ENCODE measurements around the gene ENG.

Gene ENG

GRCh38 chr9:127869310-127870152, 15.1 kb upstream of the ENG start:
- no peak overlapping the region for H3K4me3 ChIP-seq (ENCODE audit: low read depth, low read length)
- peak; percentile 18 for DNase-seq (ENCODE audit: low read depth)
- peak; percentile 87 for TF ChIP-seq CTCF (IDR thresholded peaks at IDR 0.05; ENCODE audit: control insufficient read depth, extremely low read depth, insufficient read depth)

GRCh38 chr9:127868278-127868902, 13.9 kb upstream of the ENG start:
- no peak overlapping the region for H3K4me3 ChIP-seq (ENCODE audit: low read depth, low read length)
- no peak for TF ChIP-seq CTCF (IDR thresholded peaks at IDR 0.05; ENCODE audit: control insufficient read depth, extremely low read depth, insufficient read depth)
- no peak for DNase-seq (ENCODE audit: low read depth)

GRCh38 chr9:127867356-127868277, 13.2 kb upstream of the ENG start:
- H3K4me3 ChIP-seq (ENCODE audit: low read depth, low read length) = no peak overlapping the region
- no peak for TF ChIP-seq CTCF (IDR thresholded peaks at IDR 0.05; ENCODE audit: control insufficient read depth, extremely low read depth, insufficient read depth)
- DNase-seq (ENCODE audit: low read depth) = no peak

- TF ChIP-seq CTCF (IDR thresholded peaks at IDR 0.05; ENCODE audit: control insufficient read depth, extremely low read depth, insufficient read depth) = no peak
- no peak for DNase-seq (ENCODE audit: low read depth)
- H3K4me3 ChIP-seq (ENCODE audit: low read depth, low read length) = no peak overlapping the region
These were observed 12.1 kb upstream of the ENG start for GRCh38 chr9:127866535-127866934.

GRCh38 chr9:127865645-127866464, 11.4 kb upstream of the ENG start:
- DNase-seq (ENCODE audit: low read depth) = no peak
- no peak overlapping the region for H3K4me3 ChIP-seq (ENCODE audit: low read depth, low read length)
- no peak for TF ChIP-seq CTCF (IDR thresholded peaks at IDR 0.05; ENCODE audit: control insufficient read depth, extremely low read depth, insufficient read depth)

GRCh38 chr9:127863191-127863621, 8.7 kb upstream of the ENG start:
- DNase-seq (ENCODE audit: low read depth) = no peak
- no peak for TF ChIP-seq CTCF (IDR thresholded peaks at IDR 0.05; ENCODE audit: control insufficient read depth, extremely low read depth, insufficient read depth)
- no peak overlapping the region for H3K4me3 ChIP-seq (ENCODE audit: low read depth, low read length)

Data from LNCaP clone FGC (cell line).